Measurements from ENCODE around the gene GNL3L. TPM values are rescaled to one million over a fixed set of nuclear protein-coding genes. Genes with fewer than 3 reads are reported as not detected.
A peak's percentile ranks its signal among the peaks of the same experiment; 100 is the strongest.
"Not testable (repeated sequence)": the region's sequence is repeated elsewhere in the genome, so short reads cannot be mapped to it uniquely, and the experiment has no call there.

The GNL3L gene
- polyA plus RNA-seq (2013, experiment 1 of 4), result 28.1 TPM
- polyA plus RNA-seq (2013, experiment 2 of 4), result 31.8 TPM
- 17.2 TPM for polyA plus RNA-seq (2013, experiment 3 of 4)
- polyA plus RNA-seq (2013, experiment 4 of 4), result 17.8 TPM

- Histone ChIP-seq H3K27ac (ENCODE audit: insufficient read depth, low read depth, low read length, poor library complexity, severe bottlenecking) (peak within 1 kb of the TSS; percentile 93), H3K36me3 (ENCODE audit: control insufficient read depth, insufficient read depth, low read length) (no peaks in the 10 kb centered on the region), H3K4me3 (ENCODE audit: insufficient read depth, low read depth, low read length) (peak within 1 kb of the TSS; percentile 79), H3K9me3 (ENCODE audit: control insufficient read depth, low read length) (no peaks in the 10 kb centered on the region), H3K27me3 (ENCODE audit: control insufficient read depth, insufficient read depth, low read length, poor library complexity, severe bottlenecking) (no peaks in the 10 kb centered on the region), H3K4me1 (ENCODE audit: control insufficient read depth, insufficient read depth, low read length) (peaks cover 4% of the 10 kb centered on the region)
- 4% methylated on average over 37 to 40 of the region's 51 CpGs for WGBS, 2 experiments
Measured at GRCh38 chrX:54529552-54530356, at the start of gene GNL3L. Gene GNL3L (plus strand): TSS chrX:54530219. CDS start chrX:54532567, 2,348 bp downstream.

- peak overlapping the region; percentile 8 for H3K27ac ChIP-seq (ENCODE audit: insufficient read depth, low read depth, low read length, poor library complexity, severe bottlenecking)
- no peaks in the 10 kb centered on the region for H3K36me3 ChIP-seq (ENCODE audit: control insufficient read depth, insufficient read depth, low read length)
Measured at GRCh38 chrX:54482839-54483593, 47.0 kb upstream of the GNL3L start.

GRCh38 chrX:54483946-54484345 is 46.1 kb upstream of the GNL3L start:
- Histone ChIP-seq H3K27ac (ENCODE audit: insufficient read depth, low read depth, low read length, poor library complexity, severe bottlenecking) (no peak overlapping the region), H3K4me3 (ENCODE audit: insufficient read depth, low read depth, low read length) (no peak overlapping the region), H3K36me3 (ENCODE audit: control insufficient read depth, insufficient read depth, low read length) (no peaks in the 10 kb centered on the region), H3K9me3 (ENCODE audit: control insufficient read depth, low read length) (no peaks in the 10 kb centered on the region), H3K4me1 (ENCODE audit: control insufficient read depth, insufficient read depth, low read length) (peaks cover 6% of the 10 kb centered on the region), H3K27me3 (ENCODE audit: control insufficient read depth, insufficient read depth, low read length, poor library complexity, severe bottlenecking) (no peaks in the 10 kb centered on the region)
- WGBS, 2 experiments, result 66 to 72% methylated on average over 9 of the region's 9 CpGs

More at GRCh38 chrX:54482839-54483593, 47.0 kb upstream of the GNL3L start:
- peaks cover 6% of the 10 kb centered on the region for H3K4me1 ChIP-seq (ENCODE audit: control insufficient read depth, insufficient read depth, low read length)
- WGBS, 2 experiments, result 21 to 26% methylated on average over 21 of the region's 21 CpGs
- H3K4me3 ChIP-seq (ENCODE audit: insufficient read depth, low read depth, low read length), result no peak overlapping the region
- H3K27me3 ChIP-seq (ENCODE audit: control insufficient read depth, insufficient read depth, low read length, poor library complexity, severe bottlenecking), result no peaks in the 10 kb centered on the region
- H3K9me3 ChIP-seq (ENCODE audit: control insufficient read depth, low read length), result no peaks in the 10 kb centered on the region

GRCh38 chrX:54484666-54485065 is 45.4 kb upstream of the GNL3L start:
- no peaks in the 10 kb centered on the region for H3K9me3 ChIP-seq (ENCODE audit: control insufficient read depth, low read length)
- H3K4me3 ChIP-seq (ENCODE audit: insufficient read depth, low read depth, low read length), result no peak overlapping the region
- H3K27ac ChIP-seq (ENCODE audit: insufficient read depth, low read depth, low read length, poor library complexity, severe bottlenecking), result no peak overlapping the region
- H3K36me3 ChIP-seq (ENCODE audit: control insufficient read depth, insufficient read depth, low read length), result no peaks in the 10 kb centered on the region
- no peaks in the 10 kb centered on the region for H3K27me3 ChIP-seq (ENCODE audit: control insufficient read depth, insufficient read depth, low read length, poor library complexity, severe bottlenecking)
- WGBS, 2 experiments, result 31 to 39% methylated on average over 3 of the region's 3 CpGs
- peaks cover 6% of the 10 kb centered on the region for H3K4me1 ChIP-seq (ENCODE audit: control insufficient read depth, insufficient read depth, low read length)

- 87 to 88% methylated on average over 3 to 4 of the region's 5 CpGs for WGBS, 2 experiments
- H3K4me1 ChIP-seq (ENCODE audit: control insufficient read depth, insufficient read depth, low read length); H3K36me3 ChIP-seq (ENCODE audit: control insufficient read depth, insufficient read depth, low read length); H3K4me3 ChIP-seq (ENCODE audit: insufficient read depth, low read depth, low read length); H3K27ac ChIP-seq (ENCODE audit: insufficient read depth, low read depth, low read length, poor library complexity, severe bottlenecking); H3K27me3 ChIP-seq (ENCODE audit: control insufficient read depth, insufficient read depth, low read length, poor library complexity, severe bottlenecking); H3K9me3 ChIP-seq (ENCODE audit: control insufficient read depth, low read length): not testable (repeated sequence)
Measured at GRCh38 chrX:54489819-54490218, 40.2 kb upstream of the GNL3L start.

GRCh38 chrX:54492340-54492739 is 37.7 kb upstream of the GNL3L start:
- Histone ChIP-seq H3K4me1 (ENCODE audit: control insufficient read depth, insufficient read depth, low read length) (no peaks in the 10 kb centered on the region), H3K4me3 (ENCODE audit: insufficient read depth, low read depth, low read length) (no peak overlapping the region), H3K27ac (ENCODE audit: insufficient read depth, low read depth, low read length, poor library complexity, severe bottlenecking) (no peak overlapping the region), H3K9me3 (ENCODE audit: control insufficient read depth, low read length) (no peaks in the 10 kb centered on the region), H3K36me3 (ENCODE audit: control insufficient read depth, insufficient read depth, low read length) (no peaks in the 10 kb centered on the region), H3K27me3 (ENCODE audit: control insufficient read depth, insufficient read depth, low read length, poor library complexity, severe bottlenecking) (no peaks in the 10 kb centered on the region)
- WGBS, 2 experiments, result 19 to 34% methylated on average over 2 to 6 of the region's 6 CpGs

GRCh38 chrX:54494166-54494988 is 35.6 kb upstream of the GNL3L start:
- no peaks in the 10 kb centered on the region for H3K27me3 ChIP-seq (ENCODE audit: control insufficient read depth, insufficient read depth, low read length, poor library complexity, severe bottlenecking)
- H3K4me3 ChIP-seq (ENCODE audit: insufficient read depth, low read depth, low read length), result peak overlapping the region; percentile 60
- 48% methylated on average over 6 to 8 of the region's 10 CpGs for WGBS, 2 experiments
- no peaks in the 10 kb centered on the region for H3K36me3 ChIP-seq (ENCODE audit: control insufficient read depth, insufficient read depth, low read length)
- no peak overlapping the region for H3K27ac ChIP-seq (ENCODE audit: insufficient read depth, low read depth, low read length, poor library complexity, severe bottlenecking)
- no peaks in the 10 kb centered on the region for H3K9me3 ChIP-seq (ENCODE audit: control insufficient read depth, low read length)
- no peaks in the 10 kb centered on the region for H3K4me1 ChIP-seq (ENCODE audit: control insufficient read depth, insufficient read depth, low read length)

GRCh38 chrX:54494989-54495813 is 34.8 kb upstream of the GNL3L start:
- H3K27ac ChIP-seq (ENCODE audit: insufficient read depth, low read depth, low read length, poor library complexity, severe bottlenecking), result no peak overlapping the region
- 0 to 1% methylated on average over 86 of the region's 86 CpGs for WGBS, 2 experiments
- no peaks in the 10 kb centered on the region for H3K9me3 ChIP-seq (ENCODE audit: control insufficient read depth, low read length)
- no peaks in the 10 kb centered on the region for H3K36me3 ChIP-seq (ENCODE audit: control insufficient read depth, insufficient read depth, low read length)
- H3K4me3 ChIP-seq (ENCODE audit: insufficient read depth, low read depth, low read length), result peak overlapping the region; percentile 60
- no peaks in the 10 kb centered on the region for H3K27me3 ChIP-seq (ENCODE audit: control insufficient read depth, insufficient read depth, low read length, poor library complexity, severe bottlenecking)
- no peaks in the 10 kb centered on the region for H3K4me1 ChIP-seq (ENCODE audit: control insufficient read depth, insufficient read depth, low read length)

GRCh38 chrX:54495814-54496516 is 34.1 kb upstream of the GNL3L start, which contains the start of gene FGD1:
Gene FGD1 (minus strand): TSS chrX:54496234. CDS start chrX:54495432, 802 bp downstream.
- WGBS, 2 experiments, result 0% methylated on average over 44 to 51 of the region's 51 CpGs
- Histone ChIP-seq H3K4me1 (ENCODE audit: control insufficient read depth, insufficient read depth, low read length) (no peaks in the 10 kb centered on the region), H3K36me3 (ENCODE audit: control insufficient read depth, insufficient read depth, low read length) (no peaks in the 10 kb centered on the region), H3K27ac (ENCODE audit: insufficient read depth, low read depth, low read length, poor library complexity, severe bottlenecking) (no peak within 1 kb of the TSS), H3K4me3 (ENCODE audit: insufficient read depth, low read depth, low read length) (peak within 1 kb of the TSS; percentile 60), H3K9me3 (ENCODE audit: control insufficient read depth, low read length) (no peaks in the 10 kb centered on the region), H3K27me3 (ENCODE audit: control insufficient read depth, insufficient read depth, low read length, poor library complexity, severe bottlenecking) (no peaks in the 10 kb centered on the region)
